Suprapubic skin (tissue), 3 donors: ENCODE measurements around the gene PGM1.

Experiments
- CTCF ChIP-seq, 2 donors: fragments of 200-600 bp in 1 of 2; fragments of 450-650 bp in 1 of 2; sonication (generic) in 1 of 2; IDR thresholded peaks; one replicate each; pipeline ENCODE4 v1.5.1; 2016 to 2019; ENCODE audit warnings: antibody characterized with exemption in 2 of 2, mild to moderate bottlenecking in 1 of 2, moderate library complexity in 1 of 2
- EP300 ChIP-seq: sonication (generic); formaldehyde crosslinking; IDR thresholded peaks from one replicate; pipeline ENCODE4 v1.6.1; 2017; ENCODE audit warnings: antibody characterized with exemption

GRCh38 chr1:63624911-63625310 lies 31.7 kb downstream of the PGM1 start:
- no peak for TF ChIP-seq EP300
- TF ChIP-seq CTCF (IDR thresholded peaks at IDR 0.05) = no peak
